A673 (cell line): Measurements from ENCODE around the gene ZSCAN21. TPM values are rescaled to one million over a fixed set of nuclear protein-coding genes. Genes with fewer than 3 reads are reported as not detected.

Source experiments
- BruUV-seq: library from RNA; stranded (reverse); fragments of 400-500 nt; replicated peaks from 2 replicates; lab custom pipeline; 2021; lab: Mats Ljungman, UMichigan
- CTCF ChIA-PET: fragments of 300-600 bp; sonication (Branson Sonifier 250); formaldehyde crosslinking; loops from one replicate; lab custom pipeline; 2022; ENCODE audit warnings: antibody characterized with exemption; lab: Charles Lee
- POLR2A ChIA-PET: fragments of 300-600 bp; sonication (Branson Sonifier 250); formaldehyde crosslinking; loops from one replicate; lab custom pipeline; 2022; ENCODE audit warnings: antibody characterized with exemption; ENCODE audit not compliant: low non-redundant PET; lab: Charles Lee
- DNase-seq: peaks from one replicate; pipeline ENCODE4 v3.0.0-alpha.2; 2015; ENCODE audit warnings: low spot score
- H3K27ac ChIP-seq: fragments of 200-600 bp; sonication (generic); 2 replicates; pipeline ENCODE4 v1.5.1; 2016; ENCODE audit warnings: mixed run types, low read depth, mild to moderate bottlenecking, mixed read lengths, antibody characterized with exemption, low read length; ENCODE audit not compliant: poor library complexity, severe bottlenecking
- H3K27me3 ChIP-seq: fragments of 200-600 bp; sonication (generic); replicated peaks from 2 replicates; pipeline ENCODE4 v1.6.1; 2017; ENCODE audit warnings: mixed run types, low read depth, mild to moderate bottlenecking, mixed read lengths, antibody characterized with exemption, low read length; ENCODE audit not compliant: insufficient read depth, poor library complexity
- H3K36me3 ChIP-seq: fragments of 200-600 bp; sonication (generic); 2 replicates; pipeline ENCODE4 v1.6.1; 2016; ENCODE audit warnings: mixed run types, mild to moderate bottlenecking, mixed read lengths, antibody characterized with exemption, low read length; ENCODE audit not compliant: insufficient read depth, poor library complexity, severe bottlenecking
- H3K4me1 ChIP-seq: fragments of 200-600 bp; sonication (generic); 2 replicates; pipeline ENCODE4 v1.6.1; 2017; ENCODE audit warnings: mixed run types, mild to moderate bottlenecking, mixed read lengths, antibody characterized with exemption, low read length; ENCODE audit not compliant: insufficient read depth, poor library complexity, severe bottlenecking
- H3K4me3 ChIP-seq: fragments of 200-600 bp; sonication (generic); 2 replicates; pipeline ENCODE4 v1.5.1; 2016; ENCODE audit warnings: low read depth, mixed run types, mild to moderate bottlenecking, mixed read lengths, low read length; ENCODE audit not compliant: poor library complexity, severe bottlenecking
- H3K9me3 ChIP-seq: fragments of 200-600 bp; sonication (generic); 2 replicates; pipeline ENCODE4 v1.6.1; 2016; ENCODE audit warnings: mixed run types, low read depth, mild to moderate bottlenecking, mixed read lengths, antibody characterized with exemption, low read length; ENCODE audit not compliant: poor library complexity, severe bottlenecking
- CTCF ChIP-seq: fragments of 300-800, 200-600 bp; sonication (generic); conservative IDR thresholded peaks from 2 replicates; pipeline ENCODE4 v1.5.1; 2017; ENCODE audit warnings: low read depth, mild to moderate bottlenecking, antibody characterized with exemption, low read length, moderate library complexity, mixed read lengths
- EZH2 ChIP-seq: fragments of 200-600 bp; sonication (generic); IDR thresholded peaks from 2 replicates; pipeline ENCODE4 v1.6.1; 2017; ENCODE audit warnings: borderline replicate concordance, low read depth, mild to moderate bottlenecking, mixed read lengths, antibody characterized with exemption, low read length; ENCODE audit not compliant: poor library complexity, severe bottlenecking
- intact Hi-C: fragments of 100-400 bp; cut with micrococcal nuclease; formaldehyde crosslinking; loops from one replicate; pipeline ENCODE4 v1.10.0; 2022; ENCODE audit not compliant: unreplicated experiment
- total RNA-seq: library from RNA; stranded (reverse); gene quantifications from 2 replicates; pipeline ENCODE4 v1.2.3, GENCODE V29; 2021

Gene ZSCAN21
- total RNA-seq, 1 experiment from 2014 or later: 17.2 TPM

GRCh38 chr7:100017875-100018274, 31.7 kb upstream of the ZSCAN21 start:
- BruUV-seq: no TSS peak
- no peak for DNase-seq
- H3K4me3 ChIP-seq: no peak overlapping the region
- H3K4me1 ChIP-seq: peaks cover 11% of the 10 kb centered on the region
- peaks cover 8% of the 10 kb centered on the region for H3K36me3 ChIP-seq
- H3K27ac ChIP-seq: no peak overlapping the region
- ChIA-PET CTCF (no interaction called here), POLR2A (no interaction called here)
- H3K27me3 ChIP-seq: no peaks in the 10 kb centered on the region
- TF ChIP-seq EZH2 (no peak), CTCF (no peak)
- intact Hi-C loops: no loop called here
- H3K9me3 ChIP-seq: no peaks in the 10 kb centered on the region

GRCh38 chr7:100019908-100020307, 29.7 kb upstream of the ZSCAN21 start:
- no TSS peak for BruUV-seq
- H3K4me1 ChIP-seq: peaks cover 10% of the 10 kb centered on the region
- H3K9me3 ChIP-seq: no peaks in the 10 kb centered on the region
- H3K27me3 ChIP-seq: no peaks in the 10 kb centered on the region
- DNase-seq: no peak
- no peak overlapping the region for H3K27ac ChIP-seq
- ChIA-PET CTCF (no interaction called here), POLR2A (interaction anchor here (0.6 kb wide), 1 partner anchor 38 kb away, joined by 3 read pairs; no protein-coding TSS in a partner anchor)
- intact Hi-C loops: no loop called here
- no peak overlapping the region for H3K4me3 ChIP-seq
- peaks cover 25% of the 10 kb centered on the region for H3K36me3 ChIP-seq
- TF ChIP-seq CTCF (no peak), EZH2 (no peak)

GRCh38 chr7:100021297-100021696, 28.3 kb upstream of the ZSCAN21 start:
- ChIA-PET CTCF (no interaction called here), POLR2A (no interaction called here)
- DNase-seq: no peak
- peaks cover 6% of the 10 kb centered on the region for H3K4me1 ChIP-seq
- no peak overlapping the region for H3K27ac ChIP-seq
- BruUV-seq: no TSS peak
- H3K4me3 ChIP-seq: no peak overlapping the region
- intact Hi-C loops: no loop called here
- peaks cover 38% of the 10 kb centered on the region for H3K36me3 ChIP-seq
- TF ChIP-seq CTCF (no peak), EZH2 (no peak)
- no peaks in the 10 kb centered on the region for H3K27me3 ChIP-seq
- no peaks in the 10 kb centered on the region for H3K9me3 ChIP-seq
